Heart left ventricle (tissue), 16 donors: ENCODE measurements around the gene DLGAP1. TPM values are rescaled to one million over a fixed set of nuclear protein-coding genes. Genes with fewer than 3 reads are reported as not detected.

Experiments used
- ATAC-seq, 4 donors: fragments of 200-7000 bp; cut with Tn5 transposase; one replicate each; pipeline ENCODE4 v1.9.1; 2020 to 2022; ENCODE audit warnings: moderate library complexity in 4 of 4, mild to moderate bottlenecking in 3 of 4, moderate number of reproducible peaks in 1 of 4
- DNase-seq, 5 donors: peaks; one replicate each; pipeline ENCODE4 v3.0.0-alpha.2; 2020
- H3K27ac ChIP-seq, 12 donors: fragments of 200-600 bp; sonication (generic) in 4 of 12; one replicate each; pipeline versions ENCODE4 v1.5.0 to v1.8.0; 2016 to 2022; ENCODE audit warnings: mild to moderate bottlenecking in 2 of 12
- H3K27me3 ChIP-seq, 9 donors: fragments of 200-600 bp; sonication (generic) in 2 of 9; one replicate each; pipeline versions ENCODE4 v1.5.1 to v1.8.0; 2016 to 2022; ENCODE audit warnings: mild to moderate bottlenecking in 3 of 9
- H3K36me3 ChIP-seq, 9 donors: fragments of 200-600 bp; sonication (generic) in 2 of 9; one replicate each; pipeline versions ENCODE4 v1.5.0 to v1.8.0; 2018 to 2022; ENCODE audit warnings: mild to moderate bottlenecking in 2 of 9
- H3K4me1 ChIP-seq, 12 donors: fragments of 200-600 bp; sonication (generic) in 4 of 12; one replicate each; pipeline versions ENCODE4 v1.5.0 to v1.8.0; 2016 to 2022; ENCODE audit warnings: mild to moderate bottlenecking in 3 of 12
- H3K4me3 ChIP-seq, 12 donors: fragments of 200-600 bp; sonication (generic) in 4 of 12; one replicate each; pipeline versions ENCODE4 v1.5.0 to v1.8.0; 2017 to 2022; ENCODE audit warnings: mild to moderate bottlenecking in 9 of 12, moderate library complexity in 4 of 12
- H3K9me3 ChIP-seq, 12 donors: fragments of 200-600 bp; sonication (generic) in 4 of 12; one replicate each; pipeline versions ENCODE4 v1.5.0 to v1.8.0; 2016 to 2022; ENCODE audit warnings: mild to moderate bottlenecking in 1 of 12
- POLR2A ChIP-seq, 2 donors: fragments of 450-650 bp; IDR thresholded peaks; one replicate each; pipeline ENCODE4 v1.6.1; 2017; ENCODE audit warnings: antibody characterized with exemption in 2 of 2, mild to moderate bottlenecking in 2 of 2, moderate library complexity in 2 of 2
- WGBS, 4 donors: extraction: QIAGEN DNeasy Blood & Tissue Kit in 2 of 4; methylation state at CpG; one replicate each; pipeline versions ENCODE4 v1.1.5 to v1.1.7; 2013 to 2018; 5-methylcytosine and 5-hydroxymethylcytosine counted together
- intact Hi-C, 10 donors: fragments of 100-400 bp; cut with DNase I; formaldehyde crosslinking; loops; one replicate each; pipeline versions ENCODE4 v1.11.1 to v1.14.2; 2022
- polyA plus RNA-seq, 2 donors: library from polyadenylated mRNA; stranded (reverse); fragments of 200-250 nt; gene quantifications; one replicate each; pipeline ENCODE4 v1.2.3, GENCODE V29; 2013
- total RNA-seq, 9 donors: library from RNA; depleted of rRNA in 2 of 9; stranded (reverse); fragments of >200 nt in 2 of 9; fragmentation: NEBNext Ultra II Directional in 3 of 9; extraction: Animal tissue kit (Norgen Biotek cat#: 25700) in 3 of 9; gene quantifications; one replicate each; pipeline versions ENCODE4 v1.1.0 to v1.2.4, GENCODE V29; 2016 to 2023
- TF ChIP-seq, protein P1 (sequence below), 12 donors: fragments of 200-600 bp; sonication (generic) in 4 of 12; IDR thresholded peaks; one replicate each; pipeline versions ENCODE4 v1.5.0 to v1.8.0; 2018 to 2022; ENCODE audit warnings: antibody characterized with exemption in 12 of 12, mild to moderate bottlenecking in 5 of 12
- donor health status: ischemic (EF 13 %, LVEDD 7.1; RV severe dilation, severe dysfunction).
- donor health status: healthy with polysubstance abuse.
- donor health status: DM: no; HTN: yes; CAD: no.
- donor health status: DM: no; HTN: no; CAD: no.
- donor health status: ischemic (EF 25% LVEDD 6.9; RV normal size, moderate dysfunction).
- donor health status: ischemic (EF 25% LVEDD 5.7; RV mildly dilated, moderate dysfunction).
- donor health status: healthy.
- donor health status: DM: yes; HTN: yes; CAD: no.
- donor health status: ischemic (EF 35%, LVEDD 5.7; RV mildly dilated, moderate dysfunction).
- donor health status: nonischemic (EF 11% LVEDD 7.7; RV severe dilation, severe dysfunction).
- donor health status: DM: yes; HTN: yes; CAD: no.
- donor health status: PGD.
- donor health status: ischemic (EF 29% LVEDD 5.4; RV normal size, mild dysfunction).
- donor health status: nonischemic (EF 23%, LVEDD 6.1; RV moderate dilation, normal function).

DLGAP1 gene
- total and polyA plus RNA-seq, 11 donors, result 0.10 to 5.5 (median 0.40) TPM; not detected in 1

DNA sequence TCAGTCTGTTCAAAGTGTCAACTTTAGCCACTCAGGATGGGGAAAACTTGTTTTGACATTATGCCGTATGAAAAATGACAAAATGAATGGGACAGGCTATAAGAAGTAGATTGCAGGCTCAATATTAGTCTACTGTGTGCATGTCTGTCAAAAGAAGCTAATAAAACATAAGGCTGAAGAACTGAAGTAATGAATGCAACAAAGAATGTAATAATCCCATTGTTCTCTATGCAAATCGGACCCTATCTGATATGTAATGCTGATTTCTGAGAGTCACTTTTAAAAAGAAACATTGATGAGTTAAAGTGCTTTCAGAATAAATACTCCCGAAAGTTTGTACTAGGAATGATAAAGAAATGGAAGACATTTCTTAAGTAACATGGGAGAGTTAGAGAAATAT, 172.2 kb downstream of the DLGAP1 start:
- no peaks in the 10 kb centered on the region for H3K27me3 ChIP-seq
- no peaks in the 10 kb centered on the region for H3K9me3 ChIP-seq
- no peak for DNase-seq
- TF ChIP-seq, protein P1, sequence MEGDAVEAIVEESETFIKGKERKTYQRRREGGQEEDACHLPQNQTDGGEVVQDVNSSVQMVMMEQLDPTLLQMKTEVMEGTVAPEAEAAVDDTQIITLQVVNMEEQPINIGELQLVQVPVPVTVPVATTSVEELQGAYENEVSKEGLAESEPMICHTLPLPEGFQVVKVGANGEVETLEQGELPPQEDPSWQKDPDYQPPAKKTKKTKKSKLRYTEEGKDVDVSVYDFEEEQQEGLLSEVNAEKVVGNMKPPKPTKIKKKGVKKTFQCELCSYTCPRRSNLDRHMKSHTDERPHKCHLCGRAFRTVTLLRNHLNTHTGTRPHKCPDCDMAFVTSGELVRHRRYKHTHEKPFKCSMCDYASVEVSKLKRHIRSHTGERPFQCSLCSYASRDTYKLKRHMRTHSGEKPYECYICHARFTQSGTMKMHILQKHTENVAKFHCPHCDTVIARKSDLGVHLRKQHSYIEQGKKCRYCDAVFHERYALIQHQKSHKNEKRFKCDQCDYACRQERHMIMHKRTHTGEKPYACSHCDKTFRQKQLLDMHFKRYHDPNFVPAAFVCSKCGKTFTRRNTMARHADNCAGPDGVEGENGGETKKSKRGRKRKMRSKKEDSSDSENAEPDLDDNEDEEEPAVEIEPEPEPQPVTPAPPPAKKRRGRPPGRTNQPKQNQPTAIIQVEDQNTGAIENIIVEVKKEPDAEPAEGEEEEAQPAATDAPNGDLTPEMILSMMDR (IDR thresholded peaks at IDR 0.05), result no peak
- no peak for TF ChIP-seq POLR2A (IDR thresholded peaks at IDR 0.05)
- 58 to 75% (median 66%) methylated on average over 3 of the region's 3 CpGs for WGBS, 4 donors
- intact Hi-C loops, result no loop called here
- no peaks in the 10 kb centered on the region for H3K4me1 ChIP-seq
- H3K27ac ChIP-seq, result no peak overlapping the region
- no peaks in the 10 kb centered on the region for H3K36me3 ChIP-seq
- ATAC-seq, result no peak
- H3K4me3 ChIP-seq, result no peak overlapping the region

DNA sequence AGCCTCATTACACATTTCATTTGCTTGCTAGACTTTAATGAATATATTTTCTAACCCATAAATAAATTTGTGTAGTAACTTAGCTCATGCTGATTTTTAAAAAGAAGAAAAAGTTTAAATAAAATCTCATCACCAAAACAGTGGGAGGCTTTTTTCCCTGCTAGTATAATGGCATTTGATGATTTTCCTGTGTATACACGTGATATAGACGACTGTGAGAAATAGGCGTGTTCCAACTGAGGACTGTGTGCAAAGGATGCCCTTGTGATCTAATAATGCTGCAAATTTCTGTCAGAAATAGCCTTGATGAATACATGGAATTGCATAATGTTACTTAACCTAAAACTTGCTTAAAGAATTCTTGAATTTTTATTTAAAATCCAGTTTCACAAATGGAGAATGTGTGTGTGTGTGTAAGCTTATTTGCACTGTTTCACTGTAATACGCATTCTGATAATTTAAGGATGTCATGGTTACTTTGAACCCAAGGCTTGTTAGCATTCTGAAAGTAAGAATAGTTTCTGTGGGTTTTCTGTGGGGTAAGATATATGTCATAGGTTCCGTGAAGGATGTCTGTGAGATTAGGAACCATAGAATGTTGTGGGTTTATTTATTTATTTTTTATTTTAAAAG, 178.0 kb downstream of the DLGAP1 start:
- Histone ChIP-seq H3K27me3 (no peaks in the 10 kb centered on the region), H3K4me3 (no peak overlapping the region), H3K9me3 (no peaks in the 10 kb centered on the region), H3K4me1 (no peaks in the 10 kb centered on the region), H3K27ac (no peak overlapping the region), H3K36me3 (no peaks in the 10 kb centered on the region)
- intact Hi-C loops, result no loop called here
- no peak for TF ChIP-seq POLR2A (IDR thresholded peaks at IDR 0.05)
- TF ChIP-seq, protein P1 (IDR thresholded peaks at IDR 0.05), result no peak
- ATAC-seq (no peak), DNase-seq (no peak)
- WGBS, 4 donors, result 81 to 88% (median 82%) methylated on average over 5 of the region's 5 CpGs

- no peaks in the 10 kb centered on the region for H3K4me1 ChIP-seq
- H3K27me3 ChIP-seq, result no peaks in the 10 kb centered on the region
- ATAC-seq (no peak), DNase-seq (no peak)
- WGBS, 4 donors, result 92 to 96% (median 94%) methylated on average over 2 of the region's 2 CpGs
- no peak overlapping the region for H3K27ac ChIP-seq
- no peaks in the 10 kb centered on the region for H3K9me3 ChIP-seq
- H3K36me3 ChIP-seq, result no peaks in the 10 kb centered on the region
- H3K4me3 ChIP-seq, result no peak overlapping the region
- intact Hi-C loops, result no loop called here
- TF ChIP-seq, protein P1 (IDR thresholded peaks at IDR 0.05), result no peak
- TF ChIP-seq POLR2A (IDR thresholded peaks at IDR 0.05), result no peak
Observed at GRCh38 chr18:4271952-4272351, 183.2 kb downstream of the DLGAP1 start.

DNA sequence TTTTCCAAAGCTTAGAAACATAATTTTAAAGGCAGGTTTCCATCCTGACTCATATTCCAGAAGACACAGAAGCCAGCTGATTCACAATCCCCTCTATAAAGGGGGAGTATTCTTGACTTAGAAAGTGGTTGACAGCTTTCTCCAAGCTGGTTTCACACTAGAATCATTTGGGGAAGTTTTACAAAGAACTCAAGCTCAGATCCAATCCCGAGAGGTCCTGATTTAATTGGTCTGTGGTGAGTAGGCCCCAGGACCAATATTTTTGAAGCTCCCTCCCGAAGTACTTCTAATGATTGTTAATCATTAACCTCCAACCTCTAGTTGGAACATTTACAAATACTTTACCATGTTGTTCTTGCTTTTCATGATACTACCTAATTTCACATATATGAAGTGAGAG, 184.1 kb downstream of the DLGAP1 start:
- ATAC-seq, result no peak
- no peaks in the 10 kb centered on the region for H3K4me1 ChIP-seq
- H3K9me3 ChIP-seq, result no peaks in the 10 kb centered on the region
- intact Hi-C loops, result no loop called here
- H3K36me3 ChIP-seq, result no peaks in the 10 kb centered on the region
- DNase-seq, result no peak
- H3K27ac ChIP-seq, result no peak overlapping the region
- no peaks in the 10 kb centered on the region for H3K27me3 ChIP-seq
- 83 to 94% (median 89%) methylated on average over 2 of the region's 2 CpGs for WGBS, 4 donors
- TF ChIP-seq POLR2A (IDR thresholded peaks at IDR 0.05), result no peak
- TF ChIP-seq, protein P1 (IDR thresholded peaks at IDR 0.05), result no peak
- H3K4me3 ChIP-seq, result no peak overlapping the region
